ENCODE data around the gene B3GALT4.
A peak's percentile ranks its signal among the peaks of the same experiment; 100 is the strongest.
"Not testable (repeated sequence)": the region's sequence is repeated elsewhere in the genome, so short reads cannot be mapped to it uniquely, and the experiment has no call there.

Gene B3GALT4

GRCh38 chr6:33252759-33253158 lies 24.2 kb upstream of the B3GALT4 start:
- Histone ChIP-seq H3K9me3 (ENCODE audit: severe bottlenecking) (no peaks in the 10 kb centered on the region), H3K27me3 (ENCODE audit: insufficient read depth, poor library complexity, severe bottlenecking) (no peaks in the 10 kb centered on the region), H3K4me1 (ENCODE audit: insufficient read depth, poor library complexity, severe bottlenecking) (peaks cover 14% of the 10 kb centered on the region), H3K27ac (ENCODE audit: poor library complexity, severe bottlenecking) (no peak overlapping the region), H3K4me3 (ENCODE audit: severe bottlenecking) (no peak overlapping the region), H3K36me3 (ENCODE audit: low read depth) (peaks cover 25% of the 10 kb centered on the region)
- DNase-seq (ENCODE audit: low spot score) (no peak), ATAC-seq (ENCODE audit: low read depth) (no peak)
- TF ChIP-seq CTCF (IDR thresholded peaks at IDR 0.05; ENCODE audit: poor library complexity, severe bottlenecking) = no peak

GRCh38 chr6:33254591-33254990 lies 22.3 kb upstream of the B3GALT4 start:
- no peak for TF ChIP-seq CTCF (IDR thresholded peaks at IDR 0.05; ENCODE audit: poor library complexity, severe bottlenecking)
- Histone ChIP-seq H3K4me1 (ENCODE audit: insufficient read depth, poor library complexity, severe bottlenecking) (peaks cover 23% of the 10 kb centered on the region), H3K27ac (ENCODE audit: poor library complexity, severe bottlenecking) (no peak overlapping the region), H3K36me3 (ENCODE audit: low read depth) (peaks cover 37% of the 10 kb centered on the region), H3K9me3 (ENCODE audit: severe bottlenecking) (no peaks in the 10 kb centered on the region), H3K4me3 (ENCODE audit: severe bottlenecking) (no peak overlapping the region), H3K27me3 (ENCODE audit: insufficient read depth, poor library complexity, severe bottlenecking) (no peaks in the 10 kb centered on the region)
- DNase-seq (ENCODE audit: low spot score) = no peak
- ATAC-seq (ENCODE audit: low read depth) = no peak

- DNase-seq (ENCODE audit: low spot score) = no peak
- Histone ChIP-seq H3K4me3 (ENCODE audit: severe bottlenecking) (no peak overlapping the region), H3K36me3 (ENCODE audit: low read depth) (peaks cover 65% of the 10 kb centered on the region), H3K27ac (ENCODE audit: poor library complexity, severe bottlenecking) (no peak overlapping the region), H3K4me1 (ENCODE audit: insufficient read depth, poor library complexity, severe bottlenecking) (peaks cover 23% of the 10 kb centered on the region), H3K27me3 (ENCODE audit: insufficient read depth, poor library complexity, severe bottlenecking) (no peaks in the 10 kb centered on the region), H3K9me3 (ENCODE audit: severe bottlenecking) (no peaks in the 10 kb centered on the region)
- TF ChIP-seq CTCF (IDR thresholded peaks at IDR 0.05; ENCODE audit: poor library complexity, severe bottlenecking) = no peak
- peak; percentile 40 for ATAC-seq (ENCODE audit: low read depth)
Observed at GRCh38 chr6:33259032-33259431, 17.9 kb upstream of the B3GALT4 start.

GRCh38 chr6:33262490-33262889 lies 14.4 kb upstream of the B3GALT4 start:
- not testable (repeated sequence) for ATAC-seq (ENCODE audit: low read depth)

GRCh38 chr6:33264015-33264414 lies 12.9 kb upstream of the B3GALT4 start:
- peaks cover 90% of the 10 kb centered on the region for H3K36me3 ChIP-seq (ENCODE audit: low read depth)
- no peak for DNase-seq (ENCODE audit: low spot score)

More at GRCh38 chr6:33262490-33262889, 14.4 kb upstream of the B3GALT4 start:
- not testable (repeated sequence) for H3K4me3 ChIP-seq (ENCODE audit: severe bottlenecking); H3K27me3 ChIP-seq (ENCODE audit: insufficient read depth, poor library complexity, severe bottlenecking); DNase-seq (ENCODE audit: low spot score); H3K27ac ChIP-seq (ENCODE audit: poor library complexity, severe bottlenecking); H3K9me3 ChIP-seq (ENCODE audit: severe bottlenecking)
- H3K4me1 ChIP-seq (ENCODE audit: insufficient read depth, poor library complexity, severe bottlenecking) = peaks cover 19% of the 10 kb centered on the region
- H3K36me3 ChIP-seq (ENCODE audit: low read depth) = peaks cover 84% of the 10 kb centered on the region

More at GRCh38 chr6:33264015-33264414, 12.9 kb upstream of the B3GALT4 start:
- H3K27ac ChIP-seq (ENCODE audit: poor library complexity, severe bottlenecking) = no peak overlapping the region
- TF ChIP-seq CTCF (IDR thresholded peaks at IDR 0.05; ENCODE audit: poor library complexity, severe bottlenecking) = no peak
- no peak for ATAC-seq (ENCODE audit: low read depth)
- no peaks in the 10 kb centered on the region for H3K9me3 ChIP-seq (ENCODE audit: severe bottlenecking)
- H3K27me3 ChIP-seq (ENCODE audit: insufficient read depth, poor library complexity, severe bottlenecking) = no peaks in the 10 kb centered on the region
- no peak overlapping the region for H3K4me3 ChIP-seq (ENCODE audit: severe bottlenecking)
- H3K4me1 ChIP-seq (ENCODE audit: insufficient read depth, poor library complexity, severe bottlenecking) = peaks cover 14% of the 10 kb centered on the region

All from RWPE2 (cell line).